DOHH2 (cell line): ENCODE data around the gene GALNT2.

Experiments
- EZH2phosphoT487 ChIP-seq: fragments of 200-600 bp; sonication (generic); IDR thresholded peaks from 2 replicates; pipeline ENCODE4 v1.6.1; 2017; ENCODE audit warnings: borderline replicate concordance, mild to moderate bottlenecking, antibody characterized with exemption, low read length, moderate library complexity, mixed read lengths
- TF ChIP-seq, protein P1 (sequence below): fragments of 200-600 bp; sonication (generic); IDR thresholded peaks from one replicate; pipeline ENCODE4 v1.5.1; 2014; ENCODE audit warnings: antibody characterized with exemption, mild to moderate bottlenecking, low read depth, low read length; ENCODE audit not compliant: poor library complexity, severe bottlenecking

DNA sequence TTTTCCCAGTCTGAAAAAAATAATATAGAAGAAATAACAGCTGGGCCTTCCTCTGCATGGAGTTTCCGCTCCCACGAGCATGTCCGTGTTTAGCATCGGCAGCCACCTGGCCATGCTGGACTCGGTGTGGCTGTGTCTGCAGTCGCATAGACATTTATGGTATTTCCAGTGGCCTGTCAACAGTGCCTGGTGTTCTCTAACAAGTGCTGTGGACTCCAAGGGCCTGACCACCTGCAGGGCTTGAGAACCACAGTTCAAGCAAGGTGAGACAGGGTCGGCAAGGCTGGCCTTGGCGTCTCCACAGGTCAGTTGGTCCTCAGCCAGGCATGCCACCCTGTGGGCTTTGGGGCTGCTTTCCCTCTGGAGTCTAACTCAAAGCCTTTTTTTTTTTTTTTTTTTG is 234.3 kb downstream of the GALNT2 start:
- TF ChIP-seq, protein P1, sequence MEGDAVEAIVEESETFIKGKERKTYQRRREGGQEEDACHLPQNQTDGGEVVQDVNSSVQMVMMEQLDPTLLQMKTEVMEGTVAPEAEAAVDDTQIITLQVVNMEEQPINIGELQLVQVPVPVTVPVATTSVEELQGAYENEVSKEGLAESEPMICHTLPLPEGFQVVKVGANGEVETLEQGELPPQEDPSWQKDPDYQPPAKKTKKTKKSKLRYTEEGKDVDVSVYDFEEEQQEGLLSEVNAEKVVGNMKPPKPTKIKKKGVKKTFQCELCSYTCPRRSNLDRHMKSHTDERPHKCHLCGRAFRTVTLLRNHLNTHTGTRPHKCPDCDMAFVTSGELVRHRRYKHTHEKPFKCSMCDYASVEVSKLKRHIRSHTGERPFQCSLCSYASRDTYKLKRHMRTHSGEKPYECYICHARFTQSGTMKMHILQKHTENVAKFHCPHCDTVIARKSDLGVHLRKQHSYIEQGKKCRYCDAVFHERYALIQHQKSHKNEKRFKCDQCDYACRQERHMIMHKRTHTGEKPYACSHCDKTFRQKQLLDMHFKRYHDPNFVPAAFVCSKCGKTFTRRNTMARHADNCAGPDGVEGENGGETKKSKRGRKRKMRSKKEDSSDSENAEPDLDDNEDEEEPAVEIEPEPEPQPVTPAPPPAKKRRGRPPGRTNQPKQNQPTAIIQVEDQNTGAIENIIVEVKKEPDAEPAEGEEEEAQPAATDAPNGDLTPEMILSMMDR: no peak
- no peak for TF ChIP-seq EZH2phosphoT487
